Gastrocnemius medialis (tissue), 4 donors: ENCODE data around the gene WRAP73. TPM values are rescaled to one million over a fixed set of nuclear protein-coding genes. Genes with fewer than 3 reads are reported as not detected.
"Not testable (repeated sequence)": the region's sequence is repeated elsewhere in the genome, so short reads cannot be mapped to it uniquely, and the experiment has no call there.

ENCODE experiments used
- ATAC-seq, 2 donors: fragments of 150-250 bp; one replicate each; pipeline ENCODE4 v1.9.1; 2016
- DNase-seq, 2 donors: peaks; one replicate each; pipeline ENCODE4 v3.0.0-alpha.2; 2019
- H3K27ac ChIP-seq, 4 donors: fragments of 200-600 bp; sonication (generic); 1 replicate in 1 of 4; 2 replicates in 3 of 4; pipeline ENCODE4 v1.5.1; 2016 to 2018; ENCODE audit warnings: mild to moderate bottlenecking in 2 of 4, moderate library complexity in 1 of 4
- H3K27me3 ChIP-seq, 3 donors: fragments of 200-600 bp; sonication (generic) in 2 of 3; 1 replicate in 1 of 3; 2 replicates in 2 of 3; pipeline versions ENCODE4 v1.5.1 to v1.6.0; 2016 to 2019; ENCODE audit warnings: mild to moderate bottlenecking in 1 of 3, moderate library complexity in 1 of 3
- H3K36me3 ChIP-seq, 2 donors: fragments of 200-600 bp; sonication (generic) in 1 of 2; one replicate each; pipeline ENCODE4 v1.5.1; 2017 to 2018
- H3K4me1 ChIP-seq, 2 donors: fragments of 200-600 bp; sonication (generic) in 1 of 2; one replicate each; pipeline ENCODE4 v1.5.1; 2016 to 2017; ENCODE audit warnings: mild to moderate bottlenecking in 2 of 2
- H3K4me3 ChIP-seq, 4 donors: fragments of 200-600 bp; sonication (generic) in 3 of 4; 1 replicate in 1 of 4; 2 replicates in 3 of 4; pipeline ENCODE4 v1.5.1; 2016 to 2019; ENCODE audit warnings: mild to moderate bottlenecking in 2 of 4
- H3K9me3 ChIP-seq, 3 donors: fragments of 200-600 bp; sonication (generic) in 2 of 3; 1 replicate in 1 of 3; 2 replicates in 2 of 3; pipeline ENCODE4 v1.5.1; 2016 to 2019
- POLR2A ChIP-seq, 2 donors: fragments of 450-650 bp; IDR thresholded peaks; one replicate each; pipeline ENCODE4 v1.6.1; 2017; ENCODE audit warnings: antibody characterized with exemption in 2 of 2, mild to moderate bottlenecking in 2 of 2, moderate library complexity in 2 of 2
- in situ Hi-C, 4 donors: fragments of 200-750 bp; cut with MboI; loops; one replicate each; pipeline versions ENCODE4 v1.15.0 to v1.8.0; 2017; ENCODE audit warnings: low sequenced_read_pairs in 4 of 4
- intact Hi-C: fragments of 100-400 bp; cut with DNase I; formaldehyde crosslinking; loops from one replicate; pipeline ENCODE4 v1.15.1; 2023; ENCODE audit warnings: low total_unique reads
- total RNA-seq, 4 donors: library from RNA; depleted of rRNA; stranded (reverse); fragments of >200 nt; gene quantifications; one replicate each; pipeline versions ENCODE4 v1.1.0 to v1.2.3, GENCODE V29; 2016
- TF ChIP-seq, protein P1 (sequence below), 5 experiments: fragments of 450-650 bp in 3 of 5; fragments of 200-600 bp in 2 of 5; sonication (generic) in 2 of 5; IDR thresholded peaks in 4 of 5; conservative IDR thresholded peaks in 1 of 5; 1 replicate in 4 of 5; 2 replicates in 1 of 5; pipeline ENCODE4 v1.5.1; 2016 to 2019; ENCODE audit warnings: antibody characterized with exemption in 5 of 5, mild to moderate bottlenecking in 3 of 5, moderate library complexity in 3 of 5

Gene WRAP73
- total RNA-seq, 4 donors from 2014 or later, result 12.7 to 16.1 (median 14.2) TPM

DNA sequence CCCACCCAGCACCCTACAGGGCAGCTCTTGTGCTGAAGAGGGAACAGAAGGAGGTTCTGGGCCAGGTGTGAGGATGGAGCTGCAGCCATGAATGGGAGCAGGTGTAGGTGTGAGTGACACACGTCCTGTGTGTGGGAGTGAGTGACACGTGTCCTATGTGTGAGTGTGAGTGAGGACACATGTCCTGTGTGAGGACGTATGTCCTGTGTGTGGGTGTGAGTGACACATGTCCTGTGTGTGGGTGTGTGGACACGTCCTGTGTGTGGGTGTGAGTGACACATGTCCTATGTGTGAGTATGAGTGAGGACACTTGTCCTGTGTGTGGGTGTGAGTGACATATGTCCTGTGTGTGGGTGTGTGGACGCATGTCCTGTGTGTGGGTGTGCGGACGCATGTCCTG lies 65.0 kb downstream of the WRAP73 start:
- TF ChIP-seq, protein P1, sequence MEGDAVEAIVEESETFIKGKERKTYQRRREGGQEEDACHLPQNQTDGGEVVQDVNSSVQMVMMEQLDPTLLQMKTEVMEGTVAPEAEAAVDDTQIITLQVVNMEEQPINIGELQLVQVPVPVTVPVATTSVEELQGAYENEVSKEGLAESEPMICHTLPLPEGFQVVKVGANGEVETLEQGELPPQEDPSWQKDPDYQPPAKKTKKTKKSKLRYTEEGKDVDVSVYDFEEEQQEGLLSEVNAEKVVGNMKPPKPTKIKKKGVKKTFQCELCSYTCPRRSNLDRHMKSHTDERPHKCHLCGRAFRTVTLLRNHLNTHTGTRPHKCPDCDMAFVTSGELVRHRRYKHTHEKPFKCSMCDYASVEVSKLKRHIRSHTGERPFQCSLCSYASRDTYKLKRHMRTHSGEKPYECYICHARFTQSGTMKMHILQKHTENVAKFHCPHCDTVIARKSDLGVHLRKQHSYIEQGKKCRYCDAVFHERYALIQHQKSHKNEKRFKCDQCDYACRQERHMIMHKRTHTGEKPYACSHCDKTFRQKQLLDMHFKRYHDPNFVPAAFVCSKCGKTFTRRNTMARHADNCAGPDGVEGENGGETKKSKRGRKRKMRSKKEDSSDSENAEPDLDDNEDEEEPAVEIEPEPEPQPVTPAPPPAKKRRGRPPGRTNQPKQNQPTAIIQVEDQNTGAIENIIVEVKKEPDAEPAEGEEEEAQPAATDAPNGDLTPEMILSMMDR (IDR thresholded peaks at IDR 0.05 in 4 of 5, conservative IDR thresholded peaks at IDR 0.05 in 1 of 5), result no peak
- no peak for TF ChIP-seq POLR2A (IDR thresholded peaks at IDR 0.05)

DNA sequence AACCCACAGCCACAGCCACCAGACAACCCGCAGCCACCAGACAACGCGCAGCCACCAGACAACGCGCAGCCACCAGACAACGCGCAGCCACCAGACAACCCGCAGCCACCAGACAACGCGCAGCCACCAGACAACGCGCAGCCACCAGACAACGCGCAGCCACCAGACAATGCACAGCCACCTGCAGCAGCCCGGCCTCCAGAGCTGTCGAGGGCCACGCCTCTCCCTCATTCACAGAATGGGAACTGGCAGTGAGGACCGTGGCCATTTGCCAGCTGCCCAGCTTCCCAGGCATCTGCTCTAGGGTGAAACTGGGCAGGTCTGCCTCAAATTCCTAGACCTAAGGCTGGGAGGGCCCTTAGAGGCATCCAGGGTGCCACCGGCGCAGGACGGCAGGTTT lies 66.2 kb downstream of the WRAP73 start:
- H3K4me1 ChIP-seq, intact Hi-C loops, H3K4me3 ChIP-seq, in situ Hi-C loops, H3K27ac ChIP-seq, H3K9me3 ChIP-seq, ATAC-seq, H3K36me3 ChIP-seq, DNase-seq: not testable (repeated sequence)
- H3K27me3 ChIP-seq, result peaks cover 6 to 27% (median 8%) of the 10 kb centered on the region in 3 donors

More for the DNA sequence above, 65.0 kb downstream of the WRAP73 start:
- no peaks in the 10 kb centered on the region for H3K36me3 ChIP-seq
- H3K4me3 ChIP-seq, result no peak overlapping the region
- ATAC-seq, result no peak
- in situ Hi-C loops, result no loop called here
- H3K27ac ChIP-seq, result no peak overlapping the region
- intact Hi-C loops, result no loop called here
- no peak for DNase-seq
- H3K9me3 ChIP-seq, result no peaks in the 10 kb centered on the region
- peaks cover 3 to 23% (median 6%) of the 10 kb centered on the region in 3 donors for H3K27me3 ChIP-seq
- H3K4me1 ChIP-seq, result no peaks in the 10 kb centered on the region

DNA sequence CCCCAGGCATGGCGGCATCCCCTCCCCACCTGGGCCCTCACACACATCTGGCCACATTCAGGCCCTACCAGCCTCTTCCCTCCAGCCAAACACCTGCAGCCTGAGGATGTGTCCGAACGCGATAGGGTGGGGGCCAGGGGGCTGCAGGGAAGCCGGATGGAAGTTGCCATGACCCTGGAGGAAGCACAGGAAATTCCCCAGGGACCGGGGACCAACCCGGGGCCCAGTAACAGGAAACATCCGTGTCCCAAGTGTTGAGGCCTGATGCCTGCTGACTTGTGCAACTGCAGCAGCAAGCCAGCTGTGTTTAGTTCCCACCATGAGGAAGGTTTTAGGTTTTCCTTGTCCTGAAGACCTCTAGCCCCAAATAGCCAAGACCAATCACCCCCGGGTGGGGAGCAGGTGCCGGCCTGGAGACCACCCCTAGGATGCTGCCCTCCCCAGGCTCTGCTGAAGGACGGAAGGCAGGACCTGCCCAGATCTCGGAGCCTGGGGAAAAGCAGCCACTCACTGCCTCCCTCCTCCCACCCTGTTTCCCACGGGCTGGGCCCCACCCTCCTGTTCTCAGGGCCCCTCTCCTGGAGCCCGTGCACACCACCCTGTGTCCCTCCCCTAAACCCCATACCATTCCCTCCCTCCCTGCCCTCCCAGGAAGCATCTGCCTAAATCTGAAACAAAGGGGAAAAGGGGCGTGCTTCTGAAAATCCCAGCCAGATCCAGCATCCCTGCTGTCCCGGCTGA lies 68.4 kb downstream of the WRAP73 start:
- H3K4me1 ChIP-seq, result no peaks in the 10 kb centered on the region
- H3K4me3 ChIP-seq, result no peak overlapping the region
- TF ChIP-seq, protein P1 (IDR thresholded peaks at IDR 0.05 in 4 of 5, conservative IDR thresholded peaks at IDR 0.05 in 1 of 5), result no peak
- TF ChIP-seq POLR2A (IDR thresholded peaks at IDR 0.05), result no peak
- H3K27ac ChIP-seq, result no peak overlapping the region
- H3K27me3 ChIP-seq, result peaks cover 6 to 27% (median 8%) of the 10 kb centered on the region in 3 donors
- DNase-seq (no peak), ATAC-seq (no peak)
- in situ Hi-C loops (no loop called here), intact Hi-C loops (no loop called here)
- H3K36me3 ChIP-seq, result no peaks in the 10 kb centered on the region
- no peaks in the 10 kb centered on the region for H3K9me3 ChIP-seq

Other genes with a start within 250 kb of the WRAP73 start
- 1 to 10 TPM in 1 of 4 donors, under 1 TPM in 3; 0.20 to 1.2 (median 0.63) TPM for gene ARHGEF16, start 195.4 kb downstream of the WRAP73 start, total RNA-seq
- 1 to 10 TPM; 1.9 to 5.7 (median 4.9) TPM for gene MEGF6, start 38.6 kb downstream of the WRAP73 start, total RNA-seq
- gene TPRG1L, start 25.1 kb downstream of the WRAP73 start, total RNA-seq, result 10 to 100 TPM; 25.3 to 38.7 (median 30.0) TPM
- under 1 TPM in 1 of 4 donors, not detected in 3; 0.07 TPM for gene TP73, start 2.4 kb upstream of the WRAP73 start, total RNA-seq
- under 1 TPM in 1 of 4 donors, not detected in 3; 0.09 TPM for gene CCDC27, start 102.3 kb upstream of the WRAP73 start, total RNA-seq
- gene SMIM1, start 122.6 kb upstream of the WRAP73 start, total RNA-seq, result 1 to 10 TPM in 2 of 4 donors, not detected in 2; 1.4 to 3.7 TPM
- 10 to 100 TPM; 64.2 to 97.2 (median 89.9) TPM for gene LRRC47, start 146.4 kb upstream of the WRAP73 start, total RNA-seq
- 10 to 100 TPM; 16.6 to 39.0 (median 21.9) TPM for gene CEP104, start 207.1 kb upstream of the WRAP73 start, total RNA-seq
- 1 to 10 TPM; 1.3 to 3.6 (median 3.1) TPM for gene DFFB, start 207.4 kb upstream of the WRAP73 start, total RNA-seq